ENCODE measurements around the gene ACSF3. TPM values are rescaled to one million over a fixed set of nuclear protein-coding genes. Genes with fewer than 3 reads are reported as not detected.

Gene ACSF3
- total RNA-seq, 1 donor from 2014 or later = 36.6 TPM

DNA sequence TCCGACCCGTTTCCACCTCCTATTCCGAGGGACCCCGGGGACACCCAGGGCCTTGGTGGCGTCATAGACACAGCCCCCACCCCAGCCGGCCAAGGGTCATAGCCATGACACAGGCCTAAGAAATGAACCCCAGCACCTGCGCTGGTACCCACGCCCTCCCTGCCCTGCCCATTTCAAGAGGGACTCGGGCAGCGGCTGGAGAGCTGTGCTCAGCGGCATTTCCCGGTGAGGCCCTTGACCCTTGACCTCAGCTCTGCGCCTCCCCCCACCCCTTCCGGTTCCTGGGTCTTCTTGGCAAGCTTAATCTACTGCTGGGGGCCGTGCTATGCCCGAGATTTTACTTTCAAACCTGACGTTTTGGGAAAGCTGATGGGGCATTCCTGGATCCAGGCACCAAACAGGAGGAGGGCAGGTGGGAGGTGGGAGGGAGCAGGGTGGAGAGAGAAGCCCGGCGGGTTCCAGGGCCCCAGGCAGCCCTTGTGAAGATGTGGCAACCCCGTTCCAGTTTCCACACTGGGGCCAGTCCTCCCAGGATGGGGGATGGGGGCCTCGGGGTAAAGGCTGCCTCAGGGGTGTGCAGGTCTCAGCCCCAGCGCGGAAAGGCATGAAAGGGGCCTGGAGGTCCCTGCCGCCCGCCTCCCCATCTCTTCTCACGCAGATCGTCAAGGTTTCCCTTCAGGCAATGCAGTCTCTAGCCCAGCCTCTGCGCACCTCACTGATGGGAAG is 106.6 kb downstream of the ACSF3 start, which contains the start of gene SLC22A31:
SLC22A31 (minus strand) TSS at position 414 of the 726 bp plus-strand sequence; CDS start at position 378, 36 bp downstream.
- no peak for DNase-seq (ENCODE audit: low spot score)

DNA sequence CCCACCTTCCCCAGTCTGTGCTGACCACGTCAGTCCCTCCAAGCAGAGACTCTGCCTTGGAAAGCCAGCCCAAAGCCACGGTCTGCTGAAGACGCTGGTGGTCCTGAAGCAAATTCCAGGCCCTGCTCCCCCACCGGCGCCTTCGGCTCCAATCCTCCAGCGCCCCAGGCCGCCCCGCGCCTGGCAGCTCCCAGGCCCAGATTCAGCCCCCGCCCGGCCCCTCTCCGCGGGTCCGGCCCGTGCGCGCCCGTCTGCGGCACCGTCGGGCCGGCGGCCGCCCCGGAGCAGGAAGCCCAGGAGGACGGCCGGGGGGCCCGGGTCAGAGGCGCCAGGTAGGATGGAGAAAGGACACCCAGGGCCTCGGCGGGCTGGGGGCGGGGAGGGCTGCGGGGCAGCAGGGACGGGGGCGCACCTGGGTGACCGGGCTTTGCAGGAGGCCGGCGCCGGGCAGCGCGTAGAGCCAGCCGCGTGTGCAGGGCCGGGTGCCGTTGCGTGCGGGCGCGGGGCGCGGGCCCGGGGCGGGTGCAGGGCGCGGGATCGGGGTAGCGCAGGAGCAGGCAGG is 107.3 kb downstream of the ACSF3 start:
- DNase-seq (ENCODE audit: low spot score) = no peak

DNA sequence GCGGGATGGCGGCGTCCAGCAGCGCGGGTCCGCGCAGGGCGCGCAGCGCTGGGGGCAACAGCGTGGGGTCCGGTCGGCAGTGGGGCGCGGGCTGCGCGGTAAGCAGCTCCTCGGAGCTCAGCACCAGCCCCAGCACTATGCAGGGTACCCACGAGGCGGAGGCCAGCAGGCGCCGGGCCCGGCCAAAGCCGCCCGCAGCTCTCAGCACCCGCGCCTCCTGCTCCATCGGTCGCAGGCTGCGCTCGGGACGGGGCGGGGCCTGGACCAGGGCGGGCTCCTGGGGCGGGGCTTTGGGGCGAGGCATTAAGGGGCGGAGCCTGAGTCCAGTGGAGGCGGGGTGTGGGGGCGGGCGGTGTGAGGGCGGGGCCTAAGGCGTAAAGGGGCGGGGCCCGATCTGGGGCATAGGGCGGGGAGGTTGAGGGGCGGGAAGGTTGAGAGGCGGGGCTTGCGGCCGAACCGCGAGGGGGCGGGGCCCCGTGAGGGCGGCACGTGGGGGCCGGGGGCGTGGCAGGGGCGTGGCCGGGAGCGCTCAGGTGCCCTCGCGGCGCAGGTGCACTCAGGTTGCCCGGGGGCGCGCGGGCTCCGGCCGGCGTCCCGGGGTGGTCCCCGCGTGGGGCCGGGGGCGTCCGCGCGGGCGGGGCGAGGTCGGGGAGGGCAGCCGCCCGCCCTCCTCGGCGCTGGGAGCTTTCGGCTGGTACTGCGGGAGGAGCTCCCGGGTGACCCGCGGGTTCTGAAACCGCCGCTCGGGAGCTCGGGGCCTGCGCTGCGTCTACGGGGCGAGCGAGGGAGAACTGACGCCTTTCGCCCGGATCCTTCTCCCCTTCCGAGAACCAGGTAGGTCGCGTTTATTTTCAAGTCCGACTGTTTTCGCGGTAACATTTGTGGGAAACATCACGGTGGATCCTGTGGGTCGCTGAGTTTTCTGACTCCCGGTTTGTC is 108.1 kb downstream of the ACSF3 start:
- no peak for DNase-seq (ENCODE audit: low spot score)

DNA sequence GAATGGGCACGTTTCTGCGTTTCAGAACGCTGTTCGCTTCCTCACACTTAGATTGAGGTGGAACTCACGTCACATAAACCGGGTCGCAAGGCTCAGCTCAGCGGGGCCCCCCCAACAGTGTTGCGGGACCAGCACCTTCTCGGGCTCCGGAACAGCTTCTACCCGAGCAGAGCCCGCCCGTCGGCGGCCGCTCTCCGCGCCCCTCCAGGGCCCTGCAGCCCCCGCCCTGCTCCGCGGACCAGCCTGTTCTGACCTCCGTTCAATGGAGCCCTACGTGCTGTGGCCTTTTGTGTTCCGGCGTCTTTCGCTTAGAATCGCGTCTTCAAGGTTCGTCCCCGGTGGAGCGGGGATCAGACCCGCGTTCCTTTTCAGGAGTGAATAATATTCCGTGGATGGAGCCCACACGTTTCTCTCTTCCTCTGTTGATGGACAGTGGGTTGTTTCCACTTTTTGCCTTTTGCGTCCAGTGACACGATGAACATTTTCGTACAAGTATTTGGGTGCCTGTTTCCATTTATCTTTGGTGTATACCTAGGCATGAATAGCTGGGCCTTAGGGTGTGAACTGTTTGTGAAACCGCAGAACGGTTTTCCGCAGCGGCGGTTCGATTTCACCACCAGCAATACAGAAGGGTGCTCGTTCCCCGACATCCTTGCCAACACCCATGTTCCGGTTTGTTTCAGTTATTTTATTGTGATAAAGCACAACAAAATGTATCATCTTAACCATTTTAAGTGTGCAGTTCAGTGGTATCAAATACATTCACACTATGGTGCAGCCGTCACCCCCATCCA is 109.0 kb downstream of the ACSF3 start:
- no peak for DNase-seq (ENCODE audit: low spot score)

Other genes with a start within 250 kb of the ACSF3 start
- gene GALNS, start 236.9 kb upstream of the ACSF3 start, total RNA-seq (ENCODE audit: insufficient read depth, low replicate concordance) = 14.9 TPM
- gene TRAPPC2L, start 236.7 kb upstream of the ACSF3 start, total RNA-seq (ENCODE audit: insufficient read depth, low replicate concordance) = 9.9 TPM
- 1.7 TPM for gene PABPN1L, start 227.2 kb upstream of the ACSF3 start, total RNA-seq (ENCODE audit: insufficient read depth, low replicate concordance)
- 1.4 TPM for gene CBFA2T3, start 116.6 kb upstream of the ACSF3 start, total RNA-seq (ENCODE audit: insufficient read depth, low replicate concordance)
- gene CDH15, start 77.9 kb downstream of the ACSF3 start, total RNA-seq (ENCODE audit: insufficient read depth, low replicate concordance) = 0.48 TPM
- 0.72 TPM for gene SLC22A31, start 106.7 kb downstream of the ACSF3 start, total RNA-seq (ENCODE audit: insufficient read depth, low replicate concordance)
- gene ZNF778, start 123.9 kb downstream of the ACSF3 start, total RNA-seq (ENCODE audit: insufficient read depth, low replicate concordance) = 43.8 TPM

All from umbilical cord (tissue), 2 donors.